HG03039 (cell line): Measurements from ENCODE around the gene SMAD6.

Experiments used
- ATAC-seq: cut with Tn5 transposase; IDR thresholded peaks from one replicate; pipeline ENCODE4 v1.9.1; 2021; ENCODE audit warnings: mild to moderate bottlenecking, moderate library complexity; ENCODE audit not compliant: unreplicated experiment

SMAD6 gene

GRCh38 chr15:66719471-66719870 lies 17.4 kb downstream of the SMAD6 start:
- no peak for ATAC-seq

GRCh38 chr15:66720206-66721010 lies 18.4 kb downstream of the SMAD6 start:
- ATAC-seq: no peak

GRCh38 chr15:66721020-66721419 lies 19.0 kb downstream of the SMAD6 start:
- no peak for ATAC-seq

- ATAC-seq: no peak
Measured at GRCh38 chr15:66721501-66721937, 19.5 kb downstream of the SMAD6 start.

GRCh38 chr15:66721954-66722353 lies 19.9 kb downstream of the SMAD6 start:
- no peak for ATAC-seq

GRCh38 chr15:66722757-66723540 lies 20.9 kb downstream of the SMAD6 start:
- ATAC-seq: no peak

- no peak for ATAC-seq
Measured at GRCh38 chr15:66723826-66724731, 22.0 kb downstream of the SMAD6 start.

GRCh38 chr15:66724732-66725463 lies 22.9 kb downstream of the SMAD6 start:
- ATAC-seq: no peak

- ATAC-seq: no peak
Measured at GRCh38 chr15:66725464-66725785, 23.4 kb downstream of the SMAD6 start.

GRCh38 chr15:66726386-66726785 lies 24.4 kb downstream of the SMAD6 start:
- ATAC-seq: no peak

- no peak for ATAC-seq
Measured at GRCh38 chr15:66729331-66729951, 27.4 kb downstream of the SMAD6 start.

- ATAC-seq: no peak
Measured at GRCh38 chr15:66730168-66731021, 28.4 kb downstream of the SMAD6 start.

- ATAC-seq: no peak
Measured at GRCh38 chr15:66733976-66734375, 31.9 kb downstream of the SMAD6 start.

GRCh38 chr15:66734961-66735908 lies 33.2 kb downstream of the SMAD6 start:
- ATAC-seq: no peak

GRCh38 chr15:66735909-66736305 lies 33.9 kb downstream of the SMAD6 start:
- ATAC-seq: no peak

GRCh38 chr15:66737243-66738010 lies 35.4 kb downstream of the SMAD6 start:
- ATAC-seq: no peak

- ATAC-seq: no peak
Measured at GRCh38 chr15:66738116-66738515, 36.1 kb downstream of the SMAD6 start.
